Activated naive CD4-positive, alpha-beta T cell treated with anti-CD3 and anti-CD28 coated beads, Interleukin-2, amount 50 U/mL, for 24 hours (primary cell): ENCODE measurements around the gene LAG3.
A peak's percentile ranks its signal among the peaks of the same experiment; 100 is the strongest.

ENCODE experiments used
- H3K27ac Mint-ChIP-seq: one replicate; pipeline ENCODE4 v1.8.0; 2021; ENCODE audit warnings: mild to moderate bottlenecking, mixed read lengths
- H3K27me3 Mint-ChIP-seq: one replicate; pipeline ENCODE4 v1.8.0; 2021; ENCODE audit warnings: mixed read lengths
- H3K36me3 Mint-ChIP-seq: one replicate; pipeline ENCODE4 v1.8.0; 2021; ENCODE audit warnings: mixed read lengths
- H3K4me1 Mint-ChIP-seq: one replicate; pipeline ENCODE4 v1.8.0; 2021; ENCODE audit warnings: mixed read lengths
- H3K4me3 Mint-ChIP-seq: one replicate; pipeline ENCODE4 v1.8.0; 2021; ENCODE audit warnings: mild to moderate bottlenecking, mixed read lengths
- H3K9me3 Mint-ChIP-seq: one replicate; pipeline ENCODE4 v1.8.0; 2021; ENCODE audit warnings: mixed read lengths

The LAG3 gene

DNA sequence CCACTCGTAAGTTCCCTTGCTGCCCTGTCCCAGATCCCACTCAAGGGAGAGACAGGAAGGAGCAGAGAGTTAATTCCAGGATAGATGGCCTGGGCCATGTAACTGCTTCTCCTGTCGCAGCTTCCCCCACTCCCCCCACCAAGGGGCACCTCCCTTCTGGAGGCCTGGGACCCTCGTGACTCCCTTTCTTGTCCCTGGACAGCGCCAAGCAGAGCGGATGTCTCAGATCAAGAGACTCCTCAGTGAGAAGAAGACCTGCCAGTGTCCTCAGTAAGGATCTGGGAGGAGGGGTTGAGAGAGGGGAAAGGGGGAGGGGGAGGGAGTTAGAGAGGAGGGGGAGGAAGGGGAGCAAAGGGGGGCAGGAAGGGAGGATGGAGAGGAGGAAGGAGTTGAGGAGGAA is 46.3 kb downstream of the LAG3 start:
- H3K36me3 Mint-ChIP-seq, result peaks cover 5% of the 10 kb centered on the region
- peaks cover 2% of the 10 kb centered on the region for H3K27me3 Mint-ChIP-seq
- H3K9me3 Mint-ChIP-seq, result no peaks in the 10 kb centered on the region
- no peak overlapping the region for H3K27ac Mint-ChIP-seq
- H3K4me1 Mint-ChIP-seq, result peaks cover 16% of the 10 kb centered on the region
- H3K4me3 Mint-ChIP-seq, result no peak overlapping the region

DNA sequence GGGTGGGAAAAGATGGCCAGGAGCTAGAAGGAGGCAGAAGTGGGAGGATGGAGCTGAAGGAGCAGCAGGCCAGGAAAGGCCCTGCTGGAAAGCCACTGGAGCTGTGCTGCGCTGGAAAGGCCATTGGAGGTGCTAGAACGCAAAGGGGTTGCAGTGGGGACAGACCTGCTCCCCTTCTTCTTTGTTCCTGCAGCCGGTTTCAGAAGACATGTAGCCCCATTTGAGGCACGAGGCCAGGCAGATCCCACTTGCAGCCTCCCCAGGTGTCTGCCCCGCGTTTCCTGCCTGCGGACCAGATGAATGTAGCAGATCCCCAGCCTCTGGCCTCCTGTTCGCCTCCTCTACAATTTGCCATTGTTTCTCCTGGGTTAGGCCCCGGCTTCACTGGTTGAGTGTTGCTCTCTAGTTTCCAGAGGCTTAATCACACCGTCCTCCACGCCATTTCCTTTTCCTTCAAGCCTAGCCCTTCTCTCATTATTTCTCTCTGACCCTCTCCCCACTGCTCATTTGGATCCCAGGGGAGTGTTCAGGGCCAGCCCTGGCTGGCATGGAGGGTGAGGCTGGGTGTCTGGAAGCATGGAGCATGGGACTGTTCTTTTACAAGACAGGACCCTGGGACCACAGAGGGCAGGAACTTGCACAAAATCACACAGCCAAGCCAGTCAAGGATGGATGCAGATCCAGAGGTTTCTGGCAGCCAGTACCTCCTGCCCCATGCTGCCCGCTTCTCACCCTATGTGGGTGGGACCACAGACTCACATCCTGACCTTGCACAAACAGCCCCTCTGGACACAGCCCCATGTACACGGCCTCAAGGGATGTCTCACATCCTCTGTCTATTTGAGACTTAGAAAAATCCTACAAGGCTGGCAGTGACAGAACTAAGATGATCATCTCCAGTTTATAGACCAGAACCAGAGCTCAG is 47.0 kb downstream of the LAG3 start:
- Mint-ChIP-seq H3K4me3 (no peak overlapping the region), H3K27me3 (peaks cover 2% of the 10 kb centered on the region), H3K4me1 (peaks cover 14% of the 10 kb centered on the region), H3K36me3 (peaks cover 5% of the 10 kb centered on the region), H3K27ac (no peak overlapping the region), H3K9me3 (no peaks in the 10 kb centered on the region)

DNA sequence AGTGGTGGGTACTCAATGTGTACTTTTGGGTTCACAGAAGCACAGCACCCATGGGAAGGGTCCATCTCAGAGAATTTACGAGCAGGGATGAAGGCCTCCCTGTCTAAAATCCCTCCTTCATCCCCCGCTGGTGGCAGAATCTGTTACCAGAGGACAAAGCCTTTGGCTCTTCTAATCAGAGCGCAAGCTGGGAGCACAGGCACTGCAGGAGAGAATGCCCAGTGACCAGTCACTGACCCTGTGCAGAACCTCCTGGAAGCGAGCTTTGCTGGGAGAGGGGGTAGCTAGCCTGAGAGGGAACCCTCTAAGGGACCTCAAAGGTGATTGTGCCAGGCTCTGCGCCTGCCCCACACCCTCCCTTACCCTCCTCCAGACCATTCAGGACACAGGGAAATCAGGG is 47.8 kb downstream of the LAG3 start:
- H3K4me3 Mint-ChIP-seq, result no peak overlapping the region
- peaks cover 5% of the 10 kb centered on the region for H3K36me3 Mint-ChIP-seq
- no peaks in the 10 kb centered on the region for H3K9me3 Mint-ChIP-seq
- H3K27me3 Mint-ChIP-seq, result peaks cover 3% of the 10 kb centered on the region
- H3K27ac Mint-ChIP-seq, result no peak overlapping the region
- H3K4me1 Mint-ChIP-seq, result peaks cover 14% of the 10 kb centered on the region

DNA sequence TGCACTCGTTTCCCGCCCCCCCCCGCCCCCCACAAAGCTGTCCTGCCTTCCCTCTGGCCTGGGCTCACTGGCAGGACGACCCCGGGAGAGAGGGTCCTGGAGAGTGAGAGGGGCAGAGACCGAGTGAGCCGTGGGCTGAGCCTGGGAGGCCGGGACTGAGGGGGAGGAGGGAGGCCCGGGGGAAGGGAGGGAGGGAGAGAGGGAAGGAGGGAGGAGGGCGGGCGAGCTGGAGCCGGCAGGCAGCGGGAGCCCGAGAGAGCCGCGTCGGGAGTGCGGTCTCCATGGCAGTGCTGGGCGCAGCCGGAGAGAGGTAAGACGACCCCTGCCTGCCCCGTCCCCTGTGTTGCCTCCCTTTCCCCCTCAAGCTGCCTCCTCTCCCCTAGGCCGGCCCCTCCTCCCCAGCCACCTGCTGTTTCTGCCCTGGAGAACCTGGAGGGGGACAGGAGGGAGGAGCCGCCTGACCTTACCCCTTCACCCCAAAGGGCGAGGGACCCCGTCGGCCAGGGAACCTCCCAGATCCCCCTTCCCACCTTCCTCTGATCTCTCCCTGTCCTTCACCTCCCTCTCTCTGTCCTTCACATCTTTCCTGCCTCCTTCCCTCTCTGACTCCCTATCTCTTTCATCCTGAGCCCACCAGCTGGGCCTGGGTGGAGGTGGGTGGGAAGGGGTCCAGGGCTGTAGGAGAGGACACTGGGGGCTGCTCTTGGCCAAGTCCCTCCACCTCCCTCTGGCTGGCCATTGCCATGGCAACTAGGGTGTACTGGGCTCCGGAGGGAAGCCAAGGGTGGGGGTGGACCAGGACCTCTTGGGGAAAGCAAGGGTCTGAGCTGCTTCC is 49.5 kb downstream of the LAG3 start, which contains the start of gene GPR162:
Gene GPR162 (plus strand): TSS at position 231 of the 835 bp plus-strand sequence. CDS start 2,078 bp downstream, outside the sequence.
- Mint-ChIP-seq H3K9me3 (no peaks in the 10 kb centered on the region), H3K27me3 (peaks cover 7% of the 10 kb centered on the region), H3K4me1 (peaks cover 19% of the 10 kb centered on the region), H3K27ac (peak within 1 kb of the TSS; percentile 65), H3K36me3 (peaks cover 5% of the 10 kb centered on the region), H3K4me3 (peak within 1 kb of the TSS; percentile 72)

DNA sequence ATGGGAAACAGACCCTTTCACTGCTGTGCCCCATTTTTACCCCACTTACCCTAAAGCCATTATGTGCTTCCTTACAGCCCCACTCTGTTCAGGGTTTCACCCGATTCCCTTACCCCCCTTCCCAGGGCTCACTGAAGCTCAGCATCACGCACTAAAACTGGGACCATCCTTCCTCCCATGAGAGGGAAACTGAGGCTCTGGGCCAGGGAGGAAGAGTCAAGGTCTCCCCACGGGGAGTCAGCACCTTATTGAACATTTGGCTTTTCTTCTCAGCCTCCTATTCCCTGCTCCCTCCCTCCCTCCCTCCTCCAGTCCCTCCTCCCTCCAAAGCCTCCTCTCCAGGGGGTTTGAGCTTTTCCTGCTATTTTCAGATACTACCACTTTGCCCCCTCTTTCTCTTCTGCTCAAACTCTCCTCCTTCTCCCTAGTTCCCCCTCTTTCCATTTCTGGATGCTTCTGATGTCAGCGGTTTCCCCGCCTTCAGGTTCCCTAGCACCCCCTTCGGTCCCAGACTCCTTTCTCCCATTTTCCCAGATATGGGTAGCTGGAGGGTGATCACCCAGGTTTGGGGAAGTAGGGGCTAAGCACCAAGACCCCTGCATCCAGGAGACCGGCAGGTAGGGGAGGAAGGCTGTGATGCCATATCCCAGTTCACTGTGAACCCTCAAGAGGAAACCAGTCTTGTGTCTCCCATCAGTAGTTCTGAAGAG is 50.3 kb downstream of the LAG3 start:
- Mint-ChIP-seq H3K4me3 (peak overlapping the region; percentile 62), H3K36me3 (peaks cover 4% of the 10 kb centered on the region), H3K9me3 (no peaks in the 10 kb centered on the region), H3K27me3 (peaks cover 7% of the 10 kb centered on the region), H3K27ac (peak overlapping the region; percentile 65), H3K4me1 (peaks cover 24% of the 10 kb centered on the region)

DNA sequence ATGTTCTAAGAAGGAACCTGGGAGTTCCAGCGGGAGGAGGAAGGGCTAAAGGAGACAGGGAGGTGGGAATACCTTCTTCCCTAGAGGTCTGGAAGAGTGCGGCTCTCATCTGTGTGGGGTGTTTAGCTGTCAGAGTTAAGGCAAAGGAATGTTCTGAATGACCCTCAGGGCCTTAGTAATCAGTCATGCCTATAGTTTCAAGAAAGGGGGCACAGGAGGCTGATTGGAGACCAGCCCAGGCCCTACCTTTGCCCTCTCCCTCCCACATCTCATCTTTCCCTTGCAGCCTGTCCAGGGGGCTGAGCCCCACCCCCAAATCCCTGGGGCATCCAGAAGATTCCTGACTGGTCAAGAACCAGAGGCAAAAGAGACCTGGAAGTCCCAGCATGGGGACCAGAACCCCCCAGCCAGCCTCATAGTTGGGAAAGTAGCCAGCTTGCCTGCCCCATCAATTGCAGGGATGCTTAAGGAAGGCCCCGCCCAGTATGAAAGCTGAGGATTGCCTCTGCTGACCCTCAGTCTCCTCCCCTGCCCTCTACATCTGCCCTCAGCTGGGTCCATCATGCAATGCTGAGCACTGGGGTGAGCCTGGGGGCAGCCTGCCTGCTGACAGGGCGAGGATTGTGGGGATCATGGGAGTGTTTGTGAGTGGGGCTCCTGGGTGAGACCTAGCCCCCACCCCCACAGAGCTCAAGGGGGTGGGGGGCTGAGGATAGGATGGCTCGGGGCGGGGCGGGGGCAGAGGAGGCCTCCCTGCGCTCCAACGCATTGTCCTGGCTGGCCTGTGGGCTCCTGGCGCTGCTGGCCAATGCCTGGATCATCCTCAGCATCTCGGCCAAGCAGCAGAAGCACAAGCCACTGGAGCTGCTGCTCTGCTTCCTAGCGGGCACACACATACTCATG is 51.1 kb downstream of the LAG3 start:
- Mint-ChIP-seq H3K27ac (no peak overlapping the region), H3K9me3 (no peaks in the 10 kb centered on the region)

DNA sequence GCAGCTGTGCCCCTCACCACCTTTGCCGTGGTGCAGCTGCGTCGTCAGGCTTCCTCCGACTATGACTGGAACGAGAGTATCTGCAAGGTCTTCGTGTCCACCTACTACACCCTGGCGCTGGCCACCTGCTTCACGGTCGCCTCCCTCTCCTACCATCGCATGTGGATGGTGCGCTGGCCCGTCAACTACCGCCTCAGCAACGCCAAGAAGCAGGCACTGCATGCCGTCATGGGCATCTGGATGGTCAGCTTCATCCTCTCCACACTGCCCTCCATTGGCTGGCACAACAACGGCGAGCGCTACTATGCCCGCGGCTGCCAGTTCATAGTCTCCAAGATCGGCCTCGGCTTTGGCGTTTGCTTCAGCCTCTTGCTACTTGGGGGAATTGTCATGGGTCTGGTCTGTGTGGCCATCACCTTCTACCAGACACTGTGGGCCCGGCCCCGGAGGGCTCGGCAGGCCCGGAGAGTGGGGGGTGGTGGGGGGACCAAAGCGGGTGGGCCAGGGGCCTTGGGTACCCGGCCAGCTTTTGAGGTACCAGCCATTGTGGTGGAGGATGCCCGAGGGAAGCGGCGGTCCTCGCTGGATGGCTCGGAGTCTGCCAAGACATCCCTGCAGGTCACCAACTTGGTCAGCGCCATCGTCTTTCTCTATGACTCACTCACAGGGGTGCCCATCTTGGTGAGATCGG is 51.9 kb downstream of the LAG3 start:
- Mint-ChIP-seq H3K4me1 (peaks cover 34% of the 10 kb centered on the region), H3K9me3 (no peaks in the 10 kb centered on the region), H3K27ac (no peak overlapping the region), H3K4me3 (no peak overlapping the region), H3K36me3 (no peaks in the 10 kb centered on the region), H3K27me3 (peaks cover 9% of the 10 kb centered on the region)

More for the DNA sequence above, 51.1 kb downstream of the LAG3 start:
- Mint-ChIP-seq H3K27me3 (peaks cover 7% of the 10 kb centered on the region), H3K4me3 (no peak overlapping the region), H3K4me1 (peaks cover 29% of the 10 kb centered on the region), H3K36me3 (no peaks in the 10 kb centered on the region)

DNA sequence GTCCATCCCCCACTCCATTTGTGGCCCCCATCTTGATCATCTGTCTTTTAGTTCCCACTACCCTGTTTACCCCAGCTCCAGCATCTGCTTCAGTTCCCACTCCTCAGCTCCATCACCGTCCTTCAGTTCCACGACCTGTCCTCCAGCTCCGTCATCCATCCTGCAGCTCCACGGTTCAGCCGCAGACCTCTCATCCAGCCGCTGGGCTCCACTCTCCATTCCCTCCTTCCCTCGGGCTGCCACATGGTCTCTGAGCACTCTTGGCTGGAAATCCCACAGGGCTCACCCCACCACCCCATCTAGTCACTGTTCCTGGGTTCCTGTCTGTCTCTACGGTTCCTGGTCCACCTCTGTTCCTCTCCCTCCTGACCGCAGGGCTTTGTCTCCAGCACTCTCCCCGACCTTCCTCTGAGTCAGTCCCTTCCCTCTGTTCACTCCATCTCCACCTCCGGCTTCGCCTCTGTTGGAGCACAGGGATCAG is 52.6 kb downstream of the LAG3 start:
- peaks cover 37% of the 10 kb centered on the region for H3K4me1 Mint-ChIP-seq

DNA sequence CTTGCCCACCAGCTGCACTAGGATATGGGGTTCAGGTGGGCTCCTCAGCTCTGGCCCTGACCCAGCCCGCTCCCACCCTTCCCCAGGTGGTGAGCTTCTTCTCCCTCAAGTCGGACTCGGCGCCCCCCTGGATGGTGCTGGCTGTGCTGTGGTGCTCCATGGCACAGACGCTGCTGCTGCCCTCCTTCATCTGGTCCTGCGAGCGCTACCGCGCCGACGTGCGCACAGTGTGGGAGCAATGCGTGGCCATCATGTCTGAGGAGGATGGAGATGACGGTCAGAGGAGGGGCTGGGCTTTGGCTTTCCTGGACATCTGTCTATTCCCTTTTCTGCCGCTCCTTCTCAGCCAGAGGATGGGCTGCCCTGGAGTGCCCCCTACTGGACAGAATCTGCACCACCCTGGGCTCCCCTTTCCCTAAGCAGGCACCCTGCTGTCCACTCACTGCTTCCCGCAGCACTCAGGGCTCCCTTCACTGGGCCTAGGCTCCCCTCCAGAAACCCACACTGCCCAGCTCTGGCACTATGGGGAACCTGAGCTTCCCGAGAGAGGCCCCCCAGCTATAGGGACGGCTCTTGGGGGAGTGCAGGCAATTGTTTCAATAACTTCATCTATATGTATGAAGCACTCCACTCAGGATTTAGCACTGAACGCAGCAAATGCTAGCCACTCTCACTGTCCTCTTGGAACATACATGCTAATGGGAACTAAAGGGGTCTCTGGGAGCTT is 53.2 kb downstream of the LAG3 start:
- Mint-ChIP-seq H3K36me3 (no peaks in the 10 kb centered on the region), H3K9me3 (no peaks in the 10 kb centered on the region), H3K4me3 (no peak overlapping the region), H3K4me1 (peaks cover 35% of the 10 kb centered on the region), H3K27me3 (peaks cover 9% of the 10 kb centered on the region), H3K27ac (peak overlapping the region; percentile 76)

More for the DNA sequence above, 52.6 kb downstream of the LAG3 start:
- no peaks in the 10 kb centered on the region for H3K36me3 Mint-ChIP-seq
- H3K27ac Mint-ChIP-seq, result peak overlapping the region; percentile 76
- no peak overlapping the region for H3K4me3 Mint-ChIP-seq
- peaks cover 9% of the 10 kb centered on the region for H3K27me3 Mint-ChIP-seq
- H3K9me3 Mint-ChIP-seq, result no peaks in the 10 kb centered on the region

DNA sequence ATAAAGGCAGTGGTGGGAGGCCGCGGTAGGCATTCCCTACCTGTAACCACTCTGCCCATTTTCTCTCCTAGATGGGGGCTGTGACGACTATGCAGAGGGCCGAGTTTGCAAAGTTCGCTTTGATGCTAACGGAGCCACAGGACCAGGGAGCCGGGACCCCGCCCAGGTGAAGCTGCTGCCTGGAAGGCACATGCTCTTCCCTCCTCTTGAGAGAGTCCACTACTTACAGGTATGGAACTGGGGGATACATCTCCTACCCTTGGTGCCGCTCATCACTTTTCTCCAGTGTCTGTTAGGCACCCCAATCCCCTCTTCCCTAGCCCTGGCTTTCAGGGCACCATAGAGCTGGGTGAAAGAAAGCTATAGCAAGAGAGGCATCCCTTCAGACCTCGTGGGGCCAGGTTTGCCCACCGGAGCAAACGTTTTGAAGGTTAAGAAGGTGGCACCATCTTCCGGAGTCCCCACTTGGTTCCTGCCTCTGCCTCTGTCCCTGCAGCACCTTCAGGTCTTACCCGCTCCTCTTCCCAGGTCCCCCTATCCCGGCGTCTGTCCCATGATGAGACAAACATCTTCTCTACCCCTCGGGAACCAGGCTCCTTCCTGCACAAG is 53.9 kb downstream of the LAG3 start:
- Mint-ChIP-seq H3K4me1 (peaks cover 28% of the 10 kb centered on the region), H3K4me3 (no peak overlapping the region), H3K27me3 (peaks cover 9% of the 10 kb centered on the region), H3K27ac (peak overlapping the region; percentile 17), H3K36me3 (no peaks in the 10 kb centered on the region), H3K9me3 (no peaks in the 10 kb centered on the region)

DNA sequence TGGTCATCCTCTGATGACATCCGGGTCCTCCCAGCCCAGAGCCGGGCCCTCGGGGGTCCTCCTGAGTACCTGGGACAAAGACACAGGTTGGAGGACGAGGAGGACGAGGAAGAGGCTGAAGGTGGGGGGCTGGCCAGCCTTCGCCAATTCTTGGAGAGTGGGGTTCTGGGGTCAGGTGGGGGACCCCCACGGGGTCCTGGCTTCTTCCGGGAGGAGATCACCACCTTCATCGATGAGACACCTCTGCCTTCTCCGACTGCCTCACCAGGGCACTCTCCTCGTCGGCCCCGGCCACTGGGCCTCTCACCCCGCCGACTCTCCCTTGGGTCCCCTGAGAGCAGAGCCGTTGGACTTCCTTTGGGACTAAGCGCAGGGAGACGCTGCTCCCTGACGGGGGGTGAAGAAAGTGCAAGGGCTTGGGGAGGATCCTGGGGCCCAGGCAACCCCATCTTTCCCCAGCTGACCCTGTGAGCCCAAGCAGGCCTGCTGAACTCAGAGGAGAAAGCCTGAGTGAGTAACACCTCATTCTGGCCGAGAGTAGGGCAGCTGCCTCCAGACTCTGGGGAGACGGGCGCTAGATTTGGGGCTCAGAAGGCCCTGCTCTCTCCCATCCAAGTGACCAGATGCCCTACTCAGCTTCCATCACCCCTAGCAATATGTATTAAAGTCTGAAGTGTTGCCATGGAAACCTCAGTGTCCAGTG is 54.6 kb downstream of the LAG3 start:
- H3K9me3 Mint-ChIP-seq, result no peaks in the 10 kb centered on the region
- H3K4me3 Mint-ChIP-seq, result peak overlapping the region; percentile 66
- no peaks in the 10 kb centered on the region for H3K36me3 Mint-ChIP-seq
- peaks cover 26% of the 10 kb centered on the region for H3K4me1 Mint-ChIP-seq
- H3K27me3 Mint-ChIP-seq, result peaks cover 9% of the 10 kb centered on the region
- H3K27ac Mint-ChIP-seq, result peak overlapping the region; percentile 69

DNA sequence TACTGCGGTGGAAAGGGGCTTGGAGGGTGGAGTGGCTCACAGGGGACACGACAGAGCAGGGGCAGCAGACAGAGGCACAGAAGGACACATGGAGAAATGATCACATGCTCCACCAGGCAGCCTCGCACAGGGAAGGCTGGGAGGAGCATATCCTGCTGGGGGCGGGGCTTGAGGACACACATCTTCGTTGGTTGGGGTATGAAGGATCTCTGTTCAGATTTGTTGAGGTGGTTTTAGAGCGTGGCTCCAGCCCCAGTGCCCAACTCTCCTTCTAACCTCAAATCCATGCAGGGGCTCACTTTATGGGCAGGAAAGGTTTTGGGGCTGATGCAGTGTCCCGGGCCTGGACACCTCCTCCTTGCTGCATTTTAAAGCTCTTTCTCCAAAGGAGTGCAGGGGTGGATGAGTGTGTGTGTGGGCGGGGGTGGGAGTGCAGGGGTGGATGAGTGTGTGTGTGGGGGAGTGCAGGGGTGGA is 55.2 kb downstream of the LAG3 start:
- peaks cover 23% of the 10 kb centered on the region for H3K4me1 Mint-ChIP-seq
- peak overlapping the region; percentile 66 for H3K4me3 Mint-ChIP-seq
- peak overlapping the region; percentile 69 for H3K27ac Mint-ChIP-seq
- no peaks in the 10 kb centered on the region for H3K36me3 Mint-ChIP-seq
- H3K27me3 Mint-ChIP-seq, result peaks cover 9% of the 10 kb centered on the region
- H3K9me3 Mint-ChIP-seq, result no peaks in the 10 kb centered on the region
